ENCODE data around the gene TEX29. TPM values are rescaled to one million over a fixed set of nuclear protein-coding genes. Genes with fewer than 3 reads are reported as not detected.

The TEX29 gene
- not detected in 2 replicates for total RNA-seq (2014; rRNA removed; shearing (Covaris generic))

DNA sequence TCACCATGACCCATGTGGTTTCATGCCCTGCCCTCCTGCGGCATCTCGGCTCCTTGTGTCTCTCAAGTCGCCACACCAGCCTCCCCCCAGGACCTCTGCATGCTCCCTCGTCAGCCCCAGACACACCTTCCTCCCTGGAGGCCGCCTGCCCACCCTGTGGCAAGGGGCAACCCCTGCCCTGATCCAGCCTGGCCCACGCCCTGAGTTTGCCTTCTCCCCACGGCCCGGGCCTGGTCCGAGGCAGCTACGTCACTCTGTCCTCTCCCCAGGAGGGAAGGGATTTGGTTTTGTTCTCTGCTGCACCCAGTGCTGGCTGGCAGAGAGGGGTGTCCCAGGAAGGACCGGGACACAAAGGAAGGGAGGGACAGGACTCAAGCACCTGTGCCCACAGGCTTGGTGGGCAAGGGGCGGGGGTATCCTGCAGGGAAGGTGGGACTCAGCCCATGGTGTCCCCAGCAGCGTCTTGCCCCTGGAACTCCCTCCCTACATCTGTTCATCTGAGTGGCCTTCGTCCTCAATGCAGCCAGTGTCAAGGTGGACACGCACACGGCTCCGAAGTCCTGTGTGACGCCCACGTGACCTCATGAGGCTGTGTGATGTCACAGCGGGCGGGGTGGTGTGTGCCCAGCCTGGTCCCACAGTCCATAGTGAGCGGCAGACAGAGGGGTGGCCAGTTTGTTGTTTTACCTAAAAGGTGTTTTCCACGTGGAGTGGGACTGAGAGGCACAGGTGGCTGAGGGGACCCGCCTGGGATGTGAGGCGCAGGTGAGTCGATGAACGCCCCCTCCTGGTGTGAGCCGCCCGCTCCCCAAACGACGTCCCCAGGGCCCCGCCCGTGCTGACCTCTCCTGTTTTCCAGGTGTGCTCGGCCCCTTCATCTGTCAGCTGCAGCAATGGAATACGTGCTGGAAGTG, at the start of gene TEX29:
TSS of gene TEX29 (plus strand) at position 645 of the 914 bp plus-strand sequence. CDS start at position 894, 249 bp downstream.

Other genes with a start within 250 kb of the TEX29 start
- gene ARHGEF7, start 205.3 kb upstream of the TEX29 start, total RNA-seq (2014; rRNA removed; shearing (Covaris generic)): 32.9 and 34.2 TPM in 2 replicates

Data from A375 (cell line).